OCI-M2 (cell line): ENCODE measurements around the gene LRRC18.

Experiments
- DNase-seq: peaks from one replicate; lab custom pipeline; 2025; ENCODE audit not compliant: unreplicated experiment; lab: John Stamatoyannopoulos, UW

The LRRC18 gene

DNA sequence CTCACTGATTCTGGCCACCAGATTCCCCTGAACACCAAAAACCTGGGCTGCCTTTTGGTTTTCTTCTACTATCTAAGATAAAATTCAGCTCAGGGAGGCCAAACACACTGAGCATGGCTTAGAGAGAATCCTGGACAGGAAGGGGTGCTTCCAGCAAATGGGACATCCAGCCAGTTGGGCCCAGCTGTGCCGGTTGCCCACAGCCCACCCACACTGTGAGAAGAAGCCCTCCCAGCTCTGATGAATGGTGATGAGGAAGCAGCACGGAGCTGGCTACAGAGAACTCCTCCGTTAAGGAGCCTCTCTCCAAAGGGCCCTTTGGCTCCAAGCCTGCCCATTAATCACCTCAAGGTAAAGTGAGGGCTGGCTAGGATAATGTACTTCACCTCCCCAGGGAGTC, 15.9 kb downstream of the LRRC18 start:
- no peak for DNase-seq

DNA sequence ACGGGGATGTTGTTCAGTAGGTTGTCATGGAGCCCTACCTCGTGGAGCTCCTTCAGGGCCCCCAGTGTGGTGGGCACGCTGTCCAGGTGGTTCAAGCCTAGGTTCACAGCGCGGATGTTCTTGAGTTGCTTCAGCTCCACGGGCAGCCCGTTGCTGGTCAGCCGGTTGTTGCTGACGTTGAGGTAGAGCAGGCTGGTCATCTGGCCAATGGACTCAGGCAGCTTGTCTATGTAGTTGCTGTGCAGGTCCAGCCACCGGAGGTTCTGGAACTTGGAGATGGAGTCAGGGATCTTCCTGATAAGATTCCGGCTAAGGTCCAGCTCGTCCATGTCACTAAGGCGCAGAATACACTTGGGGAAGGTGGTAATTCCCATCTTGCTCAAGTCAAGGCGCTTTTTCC, 26.0 kb downstream of the LRRC18 start:
- DNase-seq: no peak

DNA sequence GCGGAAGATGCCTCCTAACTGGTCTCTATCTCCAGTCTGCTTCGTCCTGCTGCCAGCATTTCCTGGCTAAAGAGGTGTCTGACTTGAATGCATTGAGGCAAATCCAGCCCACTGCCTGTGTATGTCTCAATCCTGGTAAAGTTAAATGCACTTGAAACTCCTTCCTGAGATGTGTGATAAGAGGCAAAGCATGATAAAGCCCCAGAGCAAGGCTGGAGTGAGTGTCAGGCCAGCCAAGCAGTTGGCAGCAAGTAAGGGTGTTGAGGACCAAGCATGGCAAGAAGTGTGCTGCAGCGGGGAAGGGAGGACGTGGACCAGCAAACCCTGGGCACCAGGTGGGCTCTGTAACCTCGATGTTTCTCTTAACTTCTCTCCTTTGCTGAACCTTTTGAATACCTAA, 29.1 kb downstream of the LRRC18 start:
- no peak for DNase-seq

GRCh38 chr10:48907730-48908129, 31.9 kb downstream of the LRRC18 start:
- no peak for DNase-seq

DNA sequence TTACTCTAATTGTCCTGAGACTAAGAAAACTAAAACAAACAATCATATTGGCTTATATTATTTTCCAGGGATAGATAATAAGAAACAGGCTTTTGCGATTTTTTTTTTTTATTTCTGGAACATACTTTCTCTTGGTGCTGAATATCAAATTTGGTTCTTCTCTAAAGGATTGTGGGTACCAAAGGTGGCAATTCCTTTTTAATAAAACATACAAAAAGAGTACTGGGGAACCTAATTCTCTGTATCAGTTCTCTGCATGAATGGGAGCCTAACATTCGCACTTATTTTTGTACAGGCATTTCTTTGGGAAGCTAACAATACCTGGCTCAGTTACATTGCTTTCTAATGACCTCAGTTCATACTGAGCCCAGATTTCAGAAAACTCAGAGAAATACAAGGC, 32.8 kb downstream of the LRRC18 start:
- no peak for DNase-seq

- DNase-seq: no peak
Measured at GRCh38 chr10:48905311-48905710, 34.3 kb downstream of the LRRC18 start.

DNA sequence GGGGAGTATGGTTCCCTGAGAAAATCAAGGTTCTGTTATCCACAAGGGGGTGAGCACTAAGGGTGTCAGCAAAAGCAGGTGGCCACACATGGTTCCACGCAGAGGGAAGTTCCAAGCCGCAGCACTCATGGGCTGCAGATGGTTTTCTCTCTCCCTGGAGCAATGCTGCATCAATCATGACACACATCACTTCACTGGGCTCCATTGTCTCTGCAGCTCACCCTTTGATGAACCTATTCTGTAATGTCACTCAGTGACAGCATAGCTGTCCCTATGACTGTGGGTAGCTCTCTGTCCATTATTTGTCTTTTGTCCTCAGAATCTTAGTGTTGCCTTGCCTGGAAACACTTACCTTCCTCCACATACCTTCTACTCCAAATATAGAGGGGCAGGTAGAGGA, 34.8 kb downstream of the LRRC18 start:
- no peak for DNase-seq

DNA sequence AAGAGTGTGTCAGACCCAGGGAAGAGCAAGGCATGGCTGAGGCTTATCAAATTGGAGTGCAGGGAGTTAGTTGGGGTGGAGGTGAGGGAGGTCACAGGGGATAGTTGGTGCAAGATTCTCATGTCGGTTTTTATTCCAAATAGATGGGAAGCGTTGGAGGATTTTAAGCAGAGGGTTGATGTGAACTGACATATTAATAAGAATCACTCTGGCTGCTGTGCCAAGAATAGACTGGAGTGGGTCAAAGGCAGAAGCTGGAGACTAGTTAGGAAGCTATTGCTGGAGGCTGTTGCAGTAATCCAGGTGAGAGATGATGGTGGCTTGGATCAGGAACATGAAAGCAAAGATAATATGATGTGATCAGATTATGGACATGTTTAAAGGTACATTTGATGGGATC, 36.5 kb downstream of the LRRC18 start:
- DNase-seq: no peak

DNA sequence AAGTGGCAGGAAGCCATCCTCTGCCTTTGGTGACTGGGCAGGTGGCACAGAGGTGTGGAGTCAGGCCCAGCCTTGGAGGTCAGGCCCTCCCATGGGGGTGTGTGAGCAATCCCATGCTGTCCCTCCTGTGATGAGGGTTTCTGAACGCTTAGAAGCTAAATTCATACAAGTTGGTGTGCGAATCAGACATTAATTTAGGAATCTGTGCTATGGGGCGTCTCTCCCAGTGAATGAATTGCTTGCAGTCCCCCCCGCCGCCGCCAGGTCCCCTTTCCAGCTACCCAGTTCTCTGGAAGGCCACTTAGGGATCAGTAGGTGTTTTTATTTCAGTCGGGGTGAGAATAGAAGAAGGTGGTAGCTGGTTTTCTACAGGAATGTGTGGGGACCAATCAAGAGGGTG, 37.5 kb downstream of the LRRC18 start:
- DNase-seq: no peak

GRCh38 chr10:48901319-48901718, 38.3 kb downstream of the LRRC18 start:
- DNase-seq: no peak

DNA sequence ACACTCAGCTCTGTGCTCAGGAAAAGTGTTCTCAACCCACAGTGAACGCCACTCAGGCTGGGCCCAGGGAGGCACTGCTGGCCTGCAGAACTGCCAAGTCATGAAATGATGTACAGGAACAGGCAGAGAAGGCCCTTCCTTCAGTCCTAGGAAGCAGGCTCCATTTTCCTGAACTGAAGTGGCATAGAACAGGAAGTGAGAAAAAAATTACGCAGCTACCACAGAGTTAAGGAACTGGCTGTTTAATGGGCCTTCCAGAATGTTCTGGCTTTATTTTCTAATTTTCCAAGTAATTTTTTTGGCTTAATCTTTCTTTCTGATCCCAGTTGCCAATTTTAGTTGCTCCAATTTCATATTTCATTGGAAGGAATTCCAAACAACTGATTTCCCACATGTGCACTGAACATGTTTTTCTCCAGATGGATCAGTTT, 39.3 kb downstream of the LRRC18 start:
- DNase-seq: no peak

- no peak for DNase-seq
Measured at GRCh38 chr10:48899781-48900180, 39.9 kb downstream of the LRRC18 start.

- no peak for DNase-seq
Measured at GRCh38 chr10:48898426-48898825, 41.2 kb downstream of the LRRC18 start.

DNA sequence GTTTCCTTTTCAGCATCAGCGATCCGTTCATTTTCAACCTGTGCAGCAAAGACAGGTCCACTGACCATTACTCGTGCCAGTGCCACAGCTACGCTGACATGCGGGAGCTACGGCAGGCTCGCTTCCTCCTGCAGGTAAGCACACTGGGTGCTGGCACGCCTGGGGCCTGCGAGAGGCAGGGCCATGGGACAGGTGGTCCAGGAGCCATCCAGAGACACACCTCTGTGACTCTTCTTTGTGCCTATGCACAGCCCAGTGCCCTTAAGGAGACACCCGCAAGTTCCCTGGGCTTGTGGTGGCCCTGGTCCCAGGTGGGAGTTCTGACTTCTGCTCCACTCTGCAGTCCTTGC, 42.2 kb downstream of the LRRC18 start:
- no peak for DNase-seq

- no peak for DNase-seq
Measured at GRCh38 chr10:48896756-48897440, 42.7 kb downstream of the LRRC18 start.

DNA sequence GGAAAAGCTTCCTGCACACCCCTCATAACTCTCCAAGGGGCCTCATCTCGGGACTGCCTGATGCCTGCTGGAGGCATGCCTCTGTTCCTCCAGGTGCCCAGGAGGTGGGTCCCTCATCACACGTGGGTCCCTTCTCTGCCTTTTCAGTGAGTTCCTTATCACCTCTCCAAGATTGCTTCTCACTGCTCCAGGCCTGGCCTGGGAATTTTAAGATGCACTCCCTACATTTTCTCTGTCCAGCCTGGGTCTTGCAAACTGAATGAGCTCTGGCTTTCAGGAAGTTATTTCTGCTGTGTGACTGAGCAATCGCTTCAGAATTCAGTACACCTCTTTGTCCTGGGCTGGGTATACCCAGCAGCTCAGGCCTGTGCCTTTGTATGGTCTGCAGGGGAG, 43.8 kb downstream of the LRRC18 start:
- DNase-seq: no peak

DNA sequence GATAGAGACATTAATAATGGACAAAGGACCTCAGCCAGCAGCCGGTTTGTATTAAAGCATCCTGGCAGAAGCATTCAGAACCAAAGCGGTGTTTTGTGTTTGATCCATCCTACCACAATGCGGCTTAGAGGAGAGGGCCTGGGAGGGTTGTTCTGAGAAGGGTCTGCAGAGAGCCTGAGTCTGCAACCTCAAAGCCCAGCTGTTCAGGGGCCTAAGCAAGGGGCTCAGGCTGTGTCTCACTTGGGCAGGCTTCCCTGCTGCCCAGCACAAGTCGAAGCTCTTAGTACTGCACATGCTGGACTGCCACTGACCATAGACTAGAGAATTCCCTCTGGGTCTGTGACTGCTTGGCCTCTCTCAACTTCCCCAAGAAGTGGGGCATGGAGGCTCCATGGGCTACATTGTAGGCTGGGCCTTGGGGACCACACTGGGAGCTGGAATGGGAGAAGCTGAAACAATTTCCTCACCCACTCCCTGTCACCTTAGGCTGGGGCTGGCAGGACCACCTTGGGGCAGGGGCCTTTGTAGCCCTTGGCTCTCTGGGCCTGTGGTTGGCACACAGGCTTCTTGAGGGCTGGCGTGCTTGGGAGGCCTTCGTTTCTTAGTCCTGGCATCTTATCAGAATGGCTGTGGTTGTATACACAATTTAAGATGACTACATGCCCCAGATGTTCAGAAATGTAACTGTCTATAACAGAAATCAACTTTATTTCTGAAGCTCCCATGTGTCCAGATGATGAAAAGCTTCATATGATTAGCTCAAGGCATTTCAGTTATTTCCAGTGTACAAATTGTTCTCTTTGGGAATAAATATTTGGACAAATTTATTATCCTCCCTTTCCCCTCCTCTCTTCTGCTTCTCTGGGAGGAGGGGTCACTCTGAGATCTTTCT, 44.5 kb downstream of the LRRC18 start:
- no peak for DNase-seq

DNA sequence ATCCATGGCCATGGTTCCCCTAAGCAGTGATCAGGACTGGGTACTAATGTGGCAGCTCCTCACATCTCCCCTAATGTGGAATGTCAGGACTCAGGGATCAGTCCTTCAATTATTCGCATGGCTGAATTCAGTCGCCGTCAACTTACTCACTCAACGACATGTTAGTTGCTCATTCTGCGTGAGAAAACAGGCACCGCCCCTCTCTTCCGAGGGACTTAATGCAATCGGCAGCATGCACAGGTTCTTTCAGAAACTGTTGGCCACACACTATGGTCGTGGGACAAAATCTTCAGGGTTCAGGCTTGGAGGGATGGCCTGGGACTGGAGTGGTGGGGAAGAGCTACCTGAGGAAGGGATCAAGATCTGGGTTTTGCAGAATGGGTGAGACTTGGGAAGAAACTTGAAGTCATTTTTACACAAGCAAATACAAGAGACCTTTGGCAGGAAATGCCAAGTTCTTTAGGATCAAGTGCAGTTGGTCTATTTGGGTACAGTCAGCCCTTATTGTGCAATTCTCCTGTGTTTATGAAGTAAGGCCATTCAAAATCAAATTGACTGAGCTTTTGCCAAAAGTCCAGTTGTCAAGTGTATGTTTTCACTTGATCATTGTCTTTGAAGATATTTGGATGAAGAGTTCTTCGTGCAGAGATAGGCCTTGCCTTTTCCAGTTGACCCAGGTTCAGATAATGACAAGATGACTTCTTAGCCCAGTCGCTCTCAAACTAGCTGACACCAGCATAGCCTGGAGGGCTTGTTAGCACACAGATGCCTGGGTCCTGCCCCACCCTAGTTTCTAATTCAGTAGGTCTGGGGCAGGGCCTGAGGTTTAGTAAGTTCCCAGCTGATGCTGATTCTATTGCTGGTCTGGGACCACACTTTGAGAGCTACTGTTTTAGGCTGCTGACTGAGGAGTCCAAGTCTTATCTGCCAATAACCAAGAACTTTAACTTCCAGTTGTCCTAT, 48.5 kb downstream of the LRRC18 start:
- no peak for DNase-seq

- DNase-seq: no peak
Measured at GRCh38 chr10:48887982-48888381, 51.7 kb downstream of the LRRC18 start.

DNA sequence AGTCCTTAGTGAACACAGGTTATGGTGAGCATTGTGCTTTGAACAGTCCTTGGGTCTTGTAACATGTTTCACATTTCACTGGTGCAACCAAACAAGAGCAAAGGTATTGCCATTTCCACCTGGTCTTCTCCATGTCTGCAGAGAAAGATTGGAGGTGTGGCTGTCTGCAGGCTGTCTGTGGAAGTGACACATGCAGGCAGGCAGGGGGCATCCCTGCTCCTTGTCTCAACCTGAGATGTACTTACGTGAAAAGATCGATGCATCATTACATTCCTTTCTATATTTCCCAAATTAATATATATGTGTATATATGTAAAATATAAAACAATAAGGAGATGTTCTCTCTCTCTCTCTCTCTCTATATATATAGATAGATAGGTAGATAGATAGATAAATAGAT, 54.3 kb downstream of the LRRC18 start:
- DNase-seq: no peak
